Islet precursor cell (in vitro differentiated cells): ENCODE results near the gene TMEM255B.
"Not testable (repeated sequence)": the region's sequence is repeated elsewhere in the genome, so short reads cannot be mapped to it uniquely, and the experiment has no call there.

Source experiments
- DNase-seq: peaks from one replicate; pipeline ENCODE4 v3.0.0-alpha.2; 2018

Gene TMEM255B

GRCh38 chr13:113750554-113751399, 8.2 kb upstream of the TMEM255B start:
- no peak for DNase-seq

- DNase-seq, result no peak
Observed at GRCh38 chr13:113751491-113751890, 7.5 kb upstream of the TMEM255B start.

DNA sequence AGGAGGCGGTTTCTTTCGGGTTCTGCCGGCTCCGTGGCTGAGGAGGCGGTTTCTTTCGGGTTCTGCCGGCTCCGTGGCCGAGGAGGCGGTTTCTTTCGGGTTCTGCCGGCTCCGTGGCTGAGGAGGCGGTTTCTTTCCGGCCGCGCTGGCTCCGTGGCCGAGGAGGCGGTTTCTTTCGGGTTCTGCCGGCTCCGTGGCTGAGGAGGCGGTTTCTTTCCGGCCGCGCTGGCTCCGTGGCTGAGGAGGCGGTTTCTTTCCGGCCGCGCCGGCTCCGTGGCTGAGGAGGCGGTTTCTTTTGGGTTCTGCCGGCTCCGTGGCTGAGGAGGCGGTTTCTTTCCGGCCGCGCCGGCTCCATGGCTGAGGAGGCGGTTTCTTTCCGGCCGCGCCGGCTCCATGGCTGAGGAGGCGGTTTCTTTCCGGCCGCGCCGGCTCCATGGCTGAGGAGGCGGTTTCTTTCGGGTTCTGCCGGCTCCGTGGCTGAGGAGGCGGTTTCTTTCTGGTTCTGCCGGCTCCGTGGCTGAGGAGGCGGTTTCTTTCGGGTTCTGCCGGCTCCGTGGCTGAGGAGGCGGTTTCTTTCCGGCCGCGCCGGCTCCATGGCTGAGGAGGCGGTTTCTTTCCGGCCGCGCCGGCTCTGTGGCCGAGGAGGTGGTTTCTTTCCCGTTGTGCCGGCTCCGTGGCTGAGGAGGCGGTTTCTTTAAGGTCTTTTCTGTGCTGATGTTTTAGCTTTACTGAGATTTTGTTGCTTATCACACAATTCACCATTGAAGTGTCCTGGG, 6.6 kb upstream of the TMEM255B start:
- not testable (repeated sequence) for DNase-seq

- no peak for DNase-seq
Observed at GRCh38 chr13:113753171-113753570, 5.9 kb upstream of the TMEM255B start.

DNA sequence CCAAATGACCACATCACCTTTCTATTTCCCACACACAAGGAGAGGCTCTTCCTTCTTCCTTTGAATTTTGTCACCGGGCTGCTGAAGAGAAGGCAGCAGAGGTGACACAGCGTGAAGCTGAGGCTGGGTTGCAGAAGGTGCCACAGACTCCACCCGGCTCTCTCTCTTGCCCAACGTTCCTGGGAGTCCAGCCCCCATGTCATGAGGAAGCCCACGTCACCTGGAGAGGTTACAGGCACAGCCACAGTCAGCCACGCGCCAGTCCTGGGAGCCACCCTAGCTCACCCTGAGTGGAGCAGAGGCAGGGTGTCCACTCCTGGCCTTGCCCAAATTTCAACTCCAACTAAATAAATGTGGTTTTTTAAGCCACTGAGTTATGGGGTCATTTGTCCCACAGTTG, 4.8 kb upstream of the TMEM255B start:
- DNase-seq, result no peak

GRCh38 chr13:113754691-113755090, 4.3 kb upstream of the TMEM255B start:
- no peak for DNase-seq

GRCh38 chr13:113756441-113757097, 2.5 kb upstream of the TMEM255B start:
- DNase-seq, result no peak

DNA sequence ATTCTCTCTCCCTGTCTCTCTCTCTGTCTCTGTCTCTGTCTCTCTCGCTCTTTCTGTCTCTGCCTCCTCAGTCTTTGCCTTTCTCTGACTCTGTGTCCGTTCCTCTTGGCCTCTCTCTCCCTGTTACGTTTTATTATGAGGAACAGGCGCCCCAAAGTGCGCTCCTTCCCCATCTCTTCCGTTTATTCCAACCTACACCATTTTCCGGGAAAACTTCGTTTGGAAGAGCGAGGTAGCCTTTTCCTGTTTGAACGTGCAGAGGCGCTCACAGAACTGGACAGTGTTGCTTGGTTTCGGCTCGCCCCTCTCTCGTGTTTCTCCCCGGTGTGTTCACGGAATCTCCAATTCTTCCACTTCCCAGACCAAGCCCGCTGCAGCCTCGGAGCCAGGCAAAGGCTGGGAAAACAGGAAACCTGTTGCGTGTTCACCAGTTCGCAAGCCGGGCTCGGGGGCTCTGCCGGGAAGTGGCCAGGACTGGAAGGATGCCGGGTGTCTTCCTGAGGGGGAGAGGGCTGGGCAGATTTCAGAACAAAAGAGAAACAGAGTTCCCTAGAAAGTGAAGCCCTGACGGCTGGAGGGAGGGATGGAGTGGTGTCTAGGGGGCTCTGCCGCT, 605 bp downstream of the TMEM255B start:
- DNase-seq, result no peak

DNA sequence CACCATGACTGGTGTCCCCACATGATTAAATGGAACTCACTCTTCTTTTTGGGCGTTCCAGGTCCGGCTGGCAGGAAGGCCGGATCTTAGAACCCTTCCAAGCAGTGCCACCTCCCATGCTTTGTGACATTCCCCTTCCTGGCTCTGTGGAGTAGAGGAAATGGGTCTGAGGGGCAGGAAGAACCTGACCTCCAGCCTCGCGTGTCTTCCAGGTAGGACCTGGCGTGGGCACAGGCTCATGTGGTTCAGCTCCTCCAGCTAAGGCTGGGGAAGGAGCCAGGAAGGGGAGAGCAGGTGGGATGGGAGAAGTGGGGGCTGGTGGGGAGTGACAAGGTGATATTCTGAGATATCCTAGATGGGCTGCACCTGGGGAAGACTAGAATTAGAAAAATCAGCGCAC, 2.1 kb downstream of the TMEM255B start:
- DNase-seq, result no peak

DNA sequence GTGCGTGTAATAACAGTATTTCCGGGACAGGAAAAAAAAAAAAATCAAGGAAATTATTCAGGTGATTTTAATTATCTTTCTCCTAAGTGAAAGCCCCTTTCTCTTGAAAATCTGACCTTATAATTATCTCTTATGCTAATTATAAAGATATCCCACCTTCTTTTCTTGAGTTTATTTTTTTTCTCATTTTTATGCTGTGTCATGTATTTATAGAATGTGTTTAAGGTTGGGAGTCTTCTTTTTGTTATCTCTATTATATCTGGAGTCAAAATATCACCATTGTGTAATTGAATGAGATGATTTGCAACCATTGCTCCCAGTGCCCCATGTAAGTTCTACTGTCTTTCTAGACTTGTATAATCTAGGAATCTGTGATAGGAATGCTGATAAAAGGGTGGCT, 3.0 kb downstream of the TMEM255B start:
- no peak for DNase-seq

DNA sequence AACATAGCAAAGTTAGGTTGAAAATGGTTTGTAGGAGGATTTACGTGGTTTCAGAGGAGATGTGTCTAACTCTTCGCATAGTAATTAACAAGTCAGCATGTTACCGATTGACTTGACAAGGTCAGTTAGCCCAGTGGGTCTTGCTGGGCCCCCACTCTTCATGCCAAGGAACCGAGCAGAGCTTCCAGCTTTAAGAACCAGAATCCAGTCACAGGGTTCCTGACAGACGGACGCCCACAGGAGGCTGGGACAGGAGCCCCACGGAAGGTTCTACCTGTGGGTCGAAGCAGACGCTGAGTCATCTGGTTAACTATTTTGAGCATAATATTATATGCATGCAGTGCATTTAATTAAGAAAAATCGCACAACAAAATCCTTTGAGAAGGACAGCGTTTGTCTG, 3.5 kb downstream of the TMEM255B start:
- no peak for DNase-seq

GRCh38 chr13:113763254-113763653, 4.2 kb downstream of the TMEM255B start:
- DNase-seq, result no peak

GRCh38 chr13:113763961-113764792, 5.2 kb downstream of the TMEM255B start:
- DNase-seq, result no peak

GRCh38 chr13:113764793-113765563, 6.0 kb downstream of the TMEM255B start:
- no peak for DNase-seq

- DNase-seq, result no peak
Observed at GRCh38 chr13:113765564-113765910, 6.5 kb downstream of the TMEM255B start.

DNA sequence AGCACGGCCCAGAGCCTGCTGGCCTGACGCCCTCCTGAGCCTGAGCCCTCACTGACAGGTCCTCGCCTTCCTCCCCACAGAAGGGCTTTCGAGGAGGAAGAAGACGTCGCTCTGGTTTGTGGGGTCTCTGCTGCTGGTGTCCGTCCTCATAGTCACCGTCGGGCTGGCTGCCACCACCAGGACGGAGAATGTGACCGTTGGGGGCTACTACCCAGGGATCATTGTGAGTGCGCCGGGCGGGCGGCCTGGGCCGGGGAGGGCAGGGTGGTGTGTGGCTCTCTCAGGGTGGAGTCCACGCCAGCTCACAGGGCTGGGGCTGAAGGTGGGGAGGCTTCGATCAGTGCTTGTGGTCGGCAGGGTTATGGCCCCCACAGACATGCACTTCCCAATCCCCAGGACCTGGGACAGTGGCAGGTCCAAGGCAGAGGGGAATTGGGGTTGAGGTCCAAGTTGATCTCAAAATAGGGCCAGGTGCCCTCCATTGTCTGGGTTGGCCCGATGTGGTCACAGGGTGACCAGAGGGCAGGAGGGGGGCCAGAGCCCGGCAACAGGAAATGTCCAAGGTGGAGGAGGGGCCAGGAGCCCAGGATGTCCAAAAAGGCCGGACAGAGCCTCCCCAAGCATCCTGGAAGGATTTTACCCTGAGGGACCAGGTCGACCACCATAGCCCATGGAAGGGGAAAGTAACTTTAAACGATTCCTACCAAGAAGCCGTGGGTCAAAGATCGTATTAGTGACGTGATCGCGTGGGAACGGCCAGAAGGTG, 7.2 kb downstream of the TMEM255B start:
- DNase-seq, result no peak

- no peak for DNase-seq
Observed at GRCh38 chr13:113767366-113767765, 8.3 kb downstream of the TMEM255B start.

DNA sequence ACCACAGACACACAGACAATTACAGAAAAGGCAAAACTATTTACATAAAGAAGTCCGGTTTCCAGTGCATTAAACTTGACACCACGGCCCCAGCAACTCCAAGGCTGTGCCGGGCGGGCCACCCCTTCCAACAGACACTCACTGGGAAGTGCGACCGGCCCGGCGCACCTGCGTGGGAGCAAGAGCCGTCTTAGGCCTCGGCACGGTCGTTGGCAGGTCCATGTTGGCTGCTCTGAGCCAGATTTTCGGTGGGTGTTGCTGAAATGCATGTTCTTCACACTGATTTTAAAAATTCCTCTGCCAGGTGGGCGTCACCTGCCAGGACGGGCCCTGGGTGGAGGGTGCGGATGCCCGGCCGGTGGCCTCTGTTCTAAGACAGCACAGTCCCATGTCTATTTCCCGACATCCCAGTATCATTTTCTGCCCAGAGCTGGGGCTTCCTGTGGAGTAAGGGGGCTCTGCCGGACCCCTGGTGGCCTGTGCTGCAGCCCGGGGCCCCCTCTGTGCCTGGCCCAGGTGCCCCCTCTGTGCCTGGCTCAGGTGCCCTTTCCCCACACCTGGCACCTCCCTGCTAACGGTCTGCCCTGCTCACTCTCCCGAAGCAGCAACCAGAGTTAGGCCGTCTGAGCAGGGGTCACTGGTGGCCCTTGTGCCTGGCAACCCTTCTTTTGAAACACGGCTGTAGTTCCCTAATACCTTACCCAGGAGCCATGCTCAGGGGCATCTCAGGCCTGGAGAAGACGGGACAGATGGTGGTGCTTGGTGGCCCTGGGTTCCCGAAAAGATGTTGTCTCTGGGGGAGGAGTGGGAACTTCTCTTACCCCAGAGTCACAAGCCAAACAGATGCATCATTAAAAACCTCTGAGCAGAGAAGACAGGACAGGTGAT, 9.2 kb downstream of the TMEM255B start:
- no peak for DNase-seq

DNA sequence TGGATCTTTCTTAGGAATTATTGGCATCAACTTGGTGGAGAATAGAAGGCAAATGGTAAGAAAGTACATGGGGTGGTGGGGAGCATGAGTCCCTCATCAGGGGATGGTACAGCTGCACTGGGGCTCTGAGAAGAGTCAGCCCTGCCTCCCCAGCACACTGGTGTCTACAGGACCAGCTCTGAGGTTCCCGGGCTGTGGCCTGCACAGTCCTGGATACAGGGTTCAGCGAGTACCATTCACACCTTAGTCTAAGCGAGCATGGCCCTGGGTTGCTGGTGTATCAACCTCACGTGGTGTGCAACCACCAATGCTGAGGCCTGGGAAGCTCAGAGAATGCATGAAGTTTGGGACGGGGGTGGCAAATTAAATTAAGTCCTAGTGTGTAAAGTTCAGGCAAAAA, 10.1 kb downstream of the TMEM255B start:
- DNase-seq, result no peak

GRCh38 chr13:113769881-113770280, 10.9 kb downstream of the TMEM255B start:
- DNase-seq, result no peak
